SIG-M5 (cell line): ENCODE data around the gene C3orf18.

ENCODE experiments used
- DNase-seq: peaks from one replicate; lab custom pipeline; 2025; lab: John Stamatoyannopoulos, UW

Gene C3orf18

GRCh38 chr3:50567386-50568167 lies at the start of gene C3orf18:
C3orf18 (minus strand) TSS chr3:50567747; CDS start chr3:50565699, 2,048 bp downstream.
- DNase-seq, result peak; percentile 17

DNA sequence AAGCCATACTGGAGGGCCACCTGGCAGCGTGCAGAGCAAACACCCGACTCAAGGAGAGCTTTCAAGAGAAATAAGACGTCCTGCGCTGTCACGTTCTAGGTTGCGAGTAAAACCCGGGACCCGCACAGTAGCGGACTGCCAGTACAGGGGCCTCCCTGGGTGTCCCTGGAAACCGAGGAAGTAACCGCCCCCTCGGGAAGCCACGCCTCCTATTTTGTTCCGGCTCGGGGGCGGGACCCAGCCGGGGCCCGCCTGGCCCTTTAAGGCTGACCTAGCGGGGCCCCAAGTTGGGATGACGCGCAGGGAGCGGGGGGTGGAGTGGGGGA lies 49.2 kb upstream of the C3orf18 start:
- DNase-seq, result peak; percentile 92

- DNase-seq, result peak; percentile 87
These were observed 48.6 kb upstream of the C3orf18 start for GRCh38 chr3:50616003-50616769.

DNA sequence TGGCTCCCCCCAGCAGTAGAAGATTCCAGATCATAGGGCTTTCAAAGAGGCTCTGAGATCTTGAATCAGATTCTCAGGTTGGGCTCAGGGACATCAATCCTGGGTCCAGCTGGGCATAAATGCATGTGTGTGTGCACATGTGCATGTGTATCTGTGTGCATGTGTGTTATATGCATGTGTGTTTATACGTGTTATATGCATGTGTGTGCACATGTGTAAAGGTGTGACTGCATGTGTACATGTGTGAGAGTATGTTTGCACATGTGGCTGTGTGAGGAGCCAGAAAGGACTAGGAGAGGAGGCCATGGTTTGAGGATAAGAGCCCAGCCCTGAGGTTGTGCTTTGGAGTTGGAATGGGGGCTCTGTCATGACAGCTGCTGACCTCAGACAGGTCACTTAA lies 47.6 kb upstream of the C3orf18 start:
- DNase-seq, result no peak

DNA sequence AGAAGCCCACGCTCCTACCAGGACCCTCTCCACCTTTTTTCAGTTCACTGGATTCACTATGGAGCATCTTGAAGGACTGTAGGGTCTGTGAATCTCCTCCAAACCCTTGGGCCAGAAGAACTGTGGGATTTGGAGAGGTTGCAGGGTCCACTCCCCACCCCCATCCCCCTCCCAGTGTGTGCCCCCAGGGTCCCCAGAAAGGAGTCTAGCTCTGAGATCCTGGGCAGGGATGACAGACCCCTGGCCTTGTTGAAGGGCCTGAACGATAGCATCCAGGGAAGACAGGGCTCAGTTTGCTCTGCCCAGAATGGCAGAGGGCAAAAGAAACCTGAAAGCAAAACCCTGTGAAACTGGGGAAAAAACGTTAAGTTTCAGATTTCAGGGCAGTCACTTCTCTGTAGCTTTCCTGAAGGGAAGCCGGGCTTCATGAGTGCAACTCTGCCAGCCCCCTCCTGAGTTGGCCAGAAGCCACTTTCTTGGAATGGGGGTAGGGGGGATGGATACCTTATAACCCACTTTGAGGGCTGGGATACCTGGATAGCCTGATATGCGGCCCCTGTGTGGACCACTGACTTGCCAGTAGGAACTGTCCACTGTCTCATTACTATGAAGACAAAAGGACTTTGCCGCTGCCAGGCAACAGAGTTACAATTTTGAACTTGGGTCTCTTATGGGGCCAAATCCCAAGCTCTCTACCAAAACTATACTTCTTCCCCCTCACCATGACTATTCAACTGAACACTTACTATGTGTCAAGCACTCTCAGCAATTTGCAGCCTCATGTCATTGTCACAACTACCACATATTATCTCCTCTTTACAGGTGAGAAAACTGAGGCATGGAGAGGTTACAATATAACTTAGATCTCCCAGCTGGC lies 45.7 kb upstream of the C3orf18 start:
- no peak for DNase-seq

GRCh38 chr3:50612234-50612882 lies 44.8 kb upstream of the C3orf18 start:
- DNase-seq, result no peak

- peak; percentile 59 for DNase-seq
These were observed 44.1 kb upstream of the C3orf18 start, which contains the start of gene CISH for GRCh38 chr3:50611464-50612233. CISH (minus strand) TSS chr3:50611774; CDS start chr3:50611650, 124 bp downstream.

GRCh38 chr3:50610992-50611463 lies 43.5 kb upstream of the C3orf18 start:
- DNase-seq, result no peak

DNA sequence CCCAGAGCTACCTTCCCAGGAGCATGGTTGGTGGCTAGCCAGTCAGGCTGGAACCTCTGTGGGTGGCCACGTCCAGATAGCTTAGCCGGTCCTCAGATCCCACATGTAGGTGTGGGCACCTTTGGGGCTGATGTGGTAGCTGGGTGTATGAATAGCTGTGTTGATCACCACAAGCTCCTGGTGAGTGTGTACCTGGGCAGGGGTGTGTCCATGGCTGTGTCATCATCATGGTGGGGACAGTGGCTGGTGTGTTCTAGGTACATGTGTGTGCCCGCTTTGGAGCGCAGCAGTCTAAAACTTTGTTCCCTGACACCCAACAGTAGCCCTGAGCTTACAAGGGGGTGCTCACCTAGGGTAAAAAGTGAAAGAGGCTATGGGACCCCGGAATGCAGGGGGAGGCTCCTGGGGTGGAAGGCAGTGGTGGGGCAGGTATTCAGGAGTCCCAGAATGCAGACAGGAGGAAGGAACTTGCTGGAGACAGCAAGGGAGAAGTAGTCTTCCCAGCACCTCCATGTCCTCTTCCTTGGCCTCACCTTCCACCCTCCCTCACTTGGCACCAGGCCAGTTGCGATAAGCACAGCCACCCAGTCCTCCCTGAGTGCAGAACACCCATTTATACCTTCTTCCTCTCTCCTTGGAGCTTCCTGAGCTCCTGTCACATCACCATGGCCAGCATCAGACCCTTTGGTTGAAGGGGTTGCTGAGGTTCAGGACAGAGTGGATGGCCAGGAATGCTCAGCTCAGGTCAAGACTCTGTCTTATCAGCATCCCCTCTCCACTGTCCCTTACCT lies 42.8 kb upstream of the C3orf18 start:
- no peak for DNase-seq

DNA sequence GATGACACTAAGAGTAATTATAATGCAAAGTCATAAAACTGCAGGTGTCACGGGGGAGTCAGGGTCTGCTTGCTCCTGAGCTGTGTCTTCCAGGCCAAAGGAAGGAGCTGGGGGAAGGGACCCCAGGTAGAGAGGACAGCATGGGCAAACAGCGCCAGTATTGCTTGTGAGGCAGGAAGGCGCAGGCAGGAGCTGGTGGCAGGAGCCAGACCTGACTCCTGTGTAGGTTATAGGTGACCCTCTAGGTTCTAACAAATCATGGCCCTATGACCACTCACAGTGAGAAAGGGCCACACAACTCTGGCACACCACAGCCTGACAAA lies 42.2 kb upstream of the C3orf18 start:
- no peak for DNase-seq

DNA sequence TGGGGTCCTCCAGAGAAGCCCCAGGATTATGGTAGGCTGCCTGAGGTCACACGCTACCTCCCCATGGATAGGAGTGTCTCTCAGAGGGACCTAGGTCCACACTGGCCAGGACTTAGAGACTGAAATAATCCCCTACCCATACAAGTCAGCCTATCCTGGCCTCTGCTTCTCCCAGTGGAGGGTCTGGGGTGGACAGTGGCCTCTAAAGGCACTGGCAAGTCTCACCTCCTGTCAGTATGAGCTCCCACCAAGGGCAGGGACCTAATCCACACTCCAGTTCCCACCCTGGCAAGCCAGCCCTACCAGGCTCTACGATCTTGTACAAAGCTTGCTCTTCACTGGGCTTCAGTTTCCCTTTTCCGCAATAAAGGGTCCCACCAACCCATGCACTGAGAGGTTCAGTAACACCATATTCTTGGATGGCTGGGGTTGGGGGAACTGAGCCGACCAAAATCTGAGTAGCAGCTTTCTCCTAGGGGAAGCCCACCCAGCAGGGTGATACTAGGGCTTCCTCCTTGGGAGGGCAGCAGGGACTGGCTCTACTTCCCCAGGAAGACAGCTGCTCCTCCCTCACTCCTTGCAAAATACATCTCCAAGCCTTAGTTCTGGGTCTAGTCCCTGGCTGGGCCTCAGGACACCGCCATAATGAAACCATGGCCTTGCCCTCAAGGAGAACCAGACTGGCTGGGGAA lies 41.7 kb upstream of the C3orf18 start:
- no peak for DNase-seq

DNA sequence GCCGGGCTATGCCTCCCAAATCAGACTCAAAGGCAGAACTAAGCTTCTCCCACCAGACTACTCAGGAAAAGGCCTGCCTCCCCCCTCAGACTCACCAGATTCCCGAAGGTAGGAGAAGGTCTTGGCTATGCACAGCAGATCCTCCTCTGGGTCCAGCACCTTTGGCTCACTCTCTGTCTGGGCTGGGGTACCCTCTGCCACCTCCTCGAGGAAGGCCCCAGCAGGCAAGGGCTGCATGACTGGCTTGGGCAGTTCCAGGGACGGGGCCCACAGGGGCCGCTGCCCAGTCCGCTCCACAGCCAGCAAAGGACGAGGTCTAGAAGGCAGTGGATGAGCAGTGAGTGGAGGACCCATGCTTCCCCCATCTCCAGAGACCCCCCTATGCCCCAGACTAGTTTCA lies 40.7 kb upstream of the C3orf18 start:
- DNase-seq, result no peak

- no peak for DNase-seq
These were observed 39.9 kb upstream of the C3orf18 start for GRCh38 chr3:50607271-50608091.

GRCh38 chr3:50606596-50606995 lies 39.0 kb upstream of the C3orf18 start:
- DNase-seq, result no peak

DNA sequence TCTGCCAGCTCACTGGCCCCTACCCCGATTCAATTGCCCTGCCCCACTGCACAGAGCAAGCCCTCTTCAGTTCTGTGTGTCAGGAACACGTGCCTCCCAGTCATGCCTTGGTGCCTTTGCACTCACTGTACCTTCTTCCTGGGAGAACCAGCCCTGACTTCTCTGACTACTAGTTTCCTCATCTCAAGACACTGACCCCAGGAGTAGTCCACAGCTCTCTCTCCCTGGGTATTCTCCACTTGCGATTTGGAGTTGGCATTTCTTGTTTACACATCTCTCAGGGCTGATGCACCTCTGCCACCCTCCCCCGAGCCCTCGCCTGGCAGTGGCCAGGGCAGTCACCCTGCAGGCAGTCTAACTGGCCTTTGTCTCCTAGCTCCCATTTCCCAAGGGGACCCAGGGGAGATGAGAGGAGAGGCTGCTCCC lies 38.4 kb upstream of the C3orf18 start:
- no peak for DNase-seq

DNA sequence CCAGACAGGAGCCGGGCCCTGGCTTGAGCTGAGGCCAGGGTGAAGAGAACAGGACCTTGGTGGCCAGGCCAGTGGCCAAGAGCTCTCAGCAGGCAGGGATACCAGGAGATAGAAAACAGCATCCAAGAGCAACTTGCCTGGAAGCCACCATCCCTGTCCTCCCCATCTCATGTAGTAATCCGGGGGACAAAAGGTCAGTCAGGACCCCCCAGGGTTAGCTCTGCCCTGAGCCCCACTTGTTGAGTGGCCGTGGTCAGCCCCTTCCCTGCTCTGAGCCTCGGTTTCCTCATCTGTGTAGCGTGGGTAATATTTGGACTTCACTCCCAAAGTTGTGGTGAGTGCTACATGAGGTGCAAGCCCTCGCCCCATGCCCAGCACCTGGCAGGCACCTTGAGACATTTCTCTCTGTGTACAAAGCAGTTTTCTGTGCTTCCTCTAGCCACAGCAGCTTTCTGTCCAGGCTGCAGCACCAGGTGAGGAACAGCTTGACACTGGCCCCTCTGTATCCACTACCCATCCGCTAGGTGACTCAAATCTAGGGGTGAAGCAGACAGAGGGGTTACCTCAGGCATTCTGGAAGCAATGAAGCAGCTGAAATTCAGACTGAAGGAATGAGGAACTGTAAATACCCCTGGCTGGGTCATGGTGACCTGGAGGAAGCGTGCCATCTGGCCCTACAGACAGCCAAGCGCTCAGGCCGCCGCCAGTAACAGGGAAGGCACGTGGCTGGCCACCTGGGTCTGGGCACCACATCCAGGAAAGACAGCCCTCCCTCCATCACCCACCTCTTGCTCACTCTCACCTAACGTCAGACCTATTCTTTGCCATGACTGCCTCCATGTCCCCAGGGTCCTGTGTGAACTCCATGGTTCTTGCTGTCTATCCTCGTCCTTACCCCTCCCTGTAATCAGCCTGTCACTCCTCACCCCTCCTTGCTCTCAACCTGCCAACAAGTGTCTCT lies 37.4 kb upstream of the C3orf18 start:
- no peak for DNase-seq

- DNase-seq, result no peak
These were observed 36.6 kb upstream of the C3orf18 start for GRCh38 chr3:50604110-50604621.
